Mammary epithelial cell (primary cell): Measurements from ENCODE around the gene B4GALNT1.

Experiments
- EZH2 ChIP-seq: IDR thresholded peaks from 2 replicates; pipeline ENCODE4 v1.6.1; 2012; ENCODE audit warnings: low read length, inconsistent platforms, borderline replicate concordance
- TF ChIP-seq, protein P1 (sequence below), 2 donors: IDR thresholded peaks in 1 of 2; conservative IDR thresholded peaks in 1 of 2; 2 replicates each; pipeline ENCODE4 v1.5.1; 2011 to 2012; ENCODE audit warnings: inconsistent platforms in 2 of 2, low read length in 2 of 2, mild to moderate bottlenecking in 2 of 2, control low read depth in 1 of 2, low read depth in 1 of 2; ENCODE audit not compliant: insufficient read depth in 1 of 2; ENCODE audit errors: extremely low read depth in 1 of 2

- TF ChIP-seq, protein P1, sequence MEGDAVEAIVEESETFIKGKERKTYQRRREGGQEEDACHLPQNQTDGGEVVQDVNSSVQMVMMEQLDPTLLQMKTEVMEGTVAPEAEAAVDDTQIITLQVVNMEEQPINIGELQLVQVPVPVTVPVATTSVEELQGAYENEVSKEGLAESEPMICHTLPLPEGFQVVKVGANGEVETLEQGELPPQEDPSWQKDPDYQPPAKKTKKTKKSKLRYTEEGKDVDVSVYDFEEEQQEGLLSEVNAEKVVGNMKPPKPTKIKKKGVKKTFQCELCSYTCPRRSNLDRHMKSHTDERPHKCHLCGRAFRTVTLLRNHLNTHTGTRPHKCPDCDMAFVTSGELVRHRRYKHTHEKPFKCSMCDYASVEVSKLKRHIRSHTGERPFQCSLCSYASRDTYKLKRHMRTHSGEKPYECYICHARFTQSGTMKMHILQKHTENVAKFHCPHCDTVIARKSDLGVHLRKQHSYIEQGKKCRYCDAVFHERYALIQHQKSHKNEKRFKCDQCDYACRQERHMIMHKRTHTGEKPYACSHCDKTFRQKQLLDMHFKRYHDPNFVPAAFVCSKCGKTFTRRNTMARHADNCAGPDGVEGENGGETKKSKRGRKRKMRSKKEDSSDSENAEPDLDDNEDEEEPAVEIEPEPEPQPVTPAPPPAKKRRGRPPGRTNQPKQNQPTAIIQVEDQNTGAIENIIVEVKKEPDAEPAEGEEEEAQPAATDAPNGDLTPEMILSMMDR (conservative IDR thresholded peaks at IDR 0.05 in 1 of 2, IDR thresholded peaks at IDR 0.05 in 1 of 2; ENCODE audit: extremely low read depth in 1 of 2, insufficient read depth in 1 of 2, low read depth in 1 of 2, low read length in 2 of 2) = no peak
- TF ChIP-seq EZH2 = no peak
These were observed 14.0 kb downstream of the B4GALNT1 start for GRCh38 chr12:57618966-57619433.
